Panc1 (cell line): ENCODE measurements around the gene SLC6A6. TPM values are rescaled to one million over a fixed set of nuclear protein-coding genes. Genes with fewer than 3 reads are reported as not detected.

Experiments
- ATAC-seq: fragments of 200-7000 bp; cut with Tn5 transposase; 2 replicates; pipeline ENCODE4 v1.9.1; 2020; ENCODE audit warnings: mild to moderate bottlenecking, moderate library complexity
- BruUV-seq: library from RNA; stranded (reverse); fragments of 400-500 nt; replicated peaks from 2 replicates; lab custom pipeline; 2021; lab: Mats Ljungman, UMichigan
- CTCF ChIA-PET: fragments of 300-600 bp; sonication (Branson Sonifier 250); formaldehyde crosslinking; loops from one replicate; lab custom pipeline; 2022; ENCODE audit warnings: antibody characterized with exemption; lab: Charles Lee
- POLR2A ChIA-PET: fragments of 300-600 bp; sonication (Branson Sonifier 250); formaldehyde crosslinking; loops from one replicate; lab custom pipeline; 2022; ENCODE audit warnings: antibody characterized with exemption; lab: Charles Lee
- DNase-seq: peaks from one replicate; pipeline ENCODE4 v3.0.0-alpha.2; 2010; ENCODE audit warnings: low read depth, low spot score
- H3K27ac ChIP-seq: 2 replicates; pipeline ENCODE4 v1.5.1; 2011; ENCODE audit warnings: mild to moderate bottlenecking, low read length, inconsistent platforms
- H3K27me3 ChIP-seq: fragments of 200-500 bp; sonication (Bioruptor generic); 2 replicates; pipeline ENCODE4 v1.6.0; 2014; ENCODE audit warnings: low read length, inconsistent platforms; ENCODE audit not compliant: control insufficient read depth, insufficient read depth
- H3K36me3 ChIP-seq: fragments of 200-500 bp; sonication (Bioruptor generic); 2 replicates; pipeline ENCODE4 v1.5.1; 2014; ENCODE audit warnings: inconsistent platforms, mild to moderate bottlenecking, low read length, moderate library complexity; ENCODE audit not compliant: control insufficient read depth, insufficient read depth
- H3K4me1 ChIP-seq: 2 replicates; pipeline ENCODE4 v1.5.1; 2011; ENCODE audit warnings: inconsistent platforms, mild to moderate bottlenecking, low read length, moderate library complexity; ENCODE audit not compliant: control insufficient read depth, insufficient read depth
- H3K4me3 ChIP-seq, 2 experiments: 2 replicates each; pipeline ENCODE4 v1.5.1; 2011 to 2012; ENCODE audit warnings: low read depth in 2 of 2, low read length in 2 of 2, mild to moderate bottlenecking in 2 of 2, inconsistent platforms in 1 of 2, moderate library complexity in 1 of 2
- H3K9me3 ChIP-seq: fragments of 200-500 bp; sonication (Bioruptor generic); 2 replicates; pipeline ENCODE4 v1.5.1; 2014; ENCODE audit warnings: low read depth, mild to moderate bottlenecking, inconsistent platforms, low read length, moderate library complexity; ENCODE audit not compliant: control insufficient read depth, insufficient read depth
- POLR2AphosphoS5 ChIP-seq: IDR thresholded peaks from 2 replicates; pipeline ENCODE4 v1.6.1; 2012; ENCODE audit warnings: mild to moderate bottlenecking, low read depth, low read length, moderate library complexity
- SIN3A ChIP-seq: IDR thresholded peaks from 2 replicates; pipeline ENCODE4 v1.6.1; 2012; ENCODE audit warnings: low read depth, mild to moderate bottlenecking, low read length, moderate library complexity, borderline replicate concordance; ENCODE audit not compliant: insufficient read depth
- TCF7L2 ChIP-seq: IDR thresholded peaks from 2 replicates; pipeline ENCODE4 v1.6.1; 2011; ENCODE audit warnings: mild to moderate bottlenecking, low read depth, low read length, inconsistent platforms
- in situ Hi-C: cut with HindIII; loops from 2 replicates; pipeline ENCODE4 v1.10.0; 2016; ENCODE audit warnings: low sequenced_read_pairs, low pct_unique_long_range_greater_than_20kb
- intact Hi-C: fragments of 100-400 bp; cut with micrococcal nuclease; formaldehyde crosslinking; loops from one replicate; pipeline ENCODE4 v1.10.0; 2022; ENCODE audit not compliant: unreplicated experiment
- total RNA-seq: library from RNA; stranded (reverse); gene quantifications from one replicate; pipeline ENCODE4 v1.2.1, GENCODE V29; 2021; ENCODE audit not compliant: unreplicated experiment
- TF ChIP-seq, protein P1 (sequence below), 2 experiments: IDR thresholded peaks; 2 replicates each; pipeline ENCODE4 v1.6.1; 2011 to 2012; ENCODE audit warnings: low read depth in 2 of 2, control low read depth in 1 of 2, low read length in 1 of 2, mild to moderate bottlenecking in 1 of 2, moderate library complexity in 1 of 2; ENCODE audit not compliant: insufficient read depth in 1 of 2
- TF ChIP-seq, protein P2 (sequence below): fragments of 450-650 bp; IDR thresholded peaks from 2 replicates; pipeline ENCODE4 v1.5.1; 2017; ENCODE audit warnings: mild to moderate bottlenecking

The SLC6A6 gene
- total RNA-seq, 1 experiment from 2014 or later, result 61.0 TPM

DNA sequence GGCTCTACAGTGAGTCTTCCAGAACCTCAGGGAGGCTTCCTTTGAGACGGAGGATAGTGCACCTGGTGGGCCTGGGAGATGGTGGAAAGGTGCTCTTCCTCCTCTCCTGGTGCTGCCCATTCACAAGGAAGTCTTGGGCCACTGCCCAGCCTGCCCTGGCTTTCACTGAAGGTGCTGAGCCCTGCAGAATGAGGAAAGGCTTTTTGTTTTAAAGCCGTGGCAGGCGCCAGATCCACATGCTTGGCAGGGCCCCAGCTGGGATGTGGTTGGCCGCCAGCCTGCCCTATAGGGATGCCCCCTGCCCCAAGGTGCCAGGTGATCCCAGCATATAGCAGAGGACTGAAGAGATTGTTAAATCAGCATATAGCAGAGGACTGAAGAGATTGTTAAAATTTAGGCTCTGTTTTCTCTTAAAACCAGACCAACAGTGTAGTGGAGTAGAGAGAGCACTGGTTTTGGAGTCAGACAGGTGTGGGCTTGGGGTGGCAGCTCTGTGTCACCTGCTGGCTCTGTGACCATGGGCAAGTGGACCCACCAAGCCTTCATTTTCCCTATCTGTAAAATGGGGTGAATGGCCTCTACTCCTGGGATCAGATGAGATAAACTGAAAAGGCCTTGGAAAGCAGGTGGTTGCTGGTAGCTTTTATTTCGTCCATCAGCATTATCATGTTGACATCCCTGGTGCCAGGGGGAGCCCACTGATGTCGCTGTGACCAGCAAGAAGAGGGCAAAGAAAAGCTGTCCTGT, 53.3 kb downstream of the SLC6A6 start:
- peaks cover 84% of the 10 kb centered on the region for H3K4me1 ChIP-seq
- TF ChIP-seq TCF7L2, result no peak
- TF ChIP-seq, protein P1, sequence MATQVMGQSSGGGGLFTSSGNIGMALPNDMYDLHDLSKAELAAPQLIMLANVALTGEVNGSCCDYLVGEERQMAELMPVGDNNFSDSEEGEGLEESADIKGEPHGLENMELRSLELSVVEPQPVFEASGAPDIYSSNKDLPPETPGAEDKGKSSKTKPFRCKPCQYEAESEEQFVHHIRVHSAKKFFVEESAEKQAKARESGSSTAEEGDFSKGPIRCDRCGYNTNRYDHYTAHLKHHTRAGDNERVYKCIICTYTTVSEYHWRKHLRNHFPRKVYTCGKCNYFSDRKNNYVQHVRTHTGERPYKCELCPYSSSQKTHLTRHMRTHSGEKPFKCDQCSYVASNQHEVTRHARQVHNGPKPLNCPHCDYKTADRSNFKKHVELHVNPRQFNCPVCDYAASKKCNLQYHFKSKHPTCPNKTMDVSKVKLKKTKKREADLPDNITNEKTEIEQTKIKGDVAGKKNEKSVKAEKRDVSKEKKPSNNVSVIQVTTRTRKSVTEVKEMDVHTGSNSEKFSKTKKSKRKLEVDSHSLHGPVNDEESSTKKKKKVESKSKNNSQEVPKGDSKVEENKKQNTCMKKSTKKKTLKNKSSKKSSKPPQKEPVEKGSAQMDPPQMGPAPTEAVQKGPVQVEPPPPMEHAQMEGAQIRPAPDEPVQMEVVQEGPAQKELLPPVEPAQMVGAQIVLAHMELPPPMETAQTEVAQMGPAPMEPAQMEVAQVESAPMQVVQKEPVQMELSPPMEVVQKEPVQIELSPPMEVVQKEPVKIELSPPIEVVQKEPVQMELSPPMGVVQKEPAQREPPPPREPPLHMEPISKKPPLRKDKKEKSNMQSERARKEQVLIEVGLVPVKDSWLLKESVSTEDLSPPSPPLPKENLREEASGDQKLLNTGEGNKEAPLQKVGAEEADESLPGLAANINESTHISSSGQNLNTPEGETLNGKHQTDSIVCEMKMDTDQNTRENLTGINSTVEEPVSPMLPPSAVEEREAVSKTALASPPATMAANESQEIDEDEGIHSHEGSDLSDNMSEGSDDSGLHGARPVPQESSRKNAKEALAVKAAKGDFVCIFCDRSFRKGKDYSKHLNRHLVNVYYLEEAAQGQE (IDR thresholded peaks at IDR 0.05; ENCODE audit: insufficient read depth in 1 of 2, low read depth in 2 of 2, low read length in 1 of 2), result no peak
- TF ChIP-seq SIN3A, result no peak
- TF ChIP-seq, protein P2, sequence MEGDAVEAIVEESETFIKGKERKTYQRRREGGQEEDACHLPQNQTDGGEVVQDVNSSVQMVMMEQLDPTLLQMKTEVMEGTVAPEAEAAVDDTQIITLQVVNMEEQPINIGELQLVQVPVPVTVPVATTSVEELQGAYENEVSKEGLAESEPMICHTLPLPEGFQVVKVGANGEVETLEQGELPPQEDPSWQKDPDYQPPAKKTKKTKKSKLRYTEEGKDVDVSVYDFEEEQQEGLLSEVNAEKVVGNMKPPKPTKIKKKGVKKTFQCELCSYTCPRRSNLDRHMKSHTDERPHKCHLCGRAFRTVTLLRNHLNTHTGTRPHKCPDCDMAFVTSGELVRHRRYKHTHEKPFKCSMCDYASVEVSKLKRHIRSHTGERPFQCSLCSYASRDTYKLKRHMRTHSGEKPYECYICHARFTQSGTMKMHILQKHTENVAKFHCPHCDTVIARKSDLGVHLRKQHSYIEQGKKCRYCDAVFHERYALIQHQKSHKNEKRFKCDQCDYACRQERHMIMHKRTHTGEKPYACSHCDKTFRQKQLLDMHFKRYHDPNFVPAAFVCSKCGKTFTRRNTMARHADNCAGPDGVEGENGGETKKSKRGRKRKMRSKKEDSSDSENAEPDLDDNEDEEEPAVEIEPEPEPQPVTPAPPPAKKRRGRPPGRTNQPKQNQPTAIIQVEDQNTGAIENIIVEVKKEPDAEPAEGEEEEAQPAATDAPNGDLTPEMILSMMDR, result no peak
- TF ChIP-seq POLR2AphosphoS5, result no peak
- H3K9me3 ChIP-seq, result no peaks in the 10 kb centered on the region
- H3K27ac ChIP-seq, result peak overlapping the region; percentile 54
- no peaks in the 10 kb centered on the region; the same call in 1 of the 2 replicates for H3K36me3 ChIP-seq
- ChIA-PET POLR2A (no interaction called here), CTCF (no interaction called here)
- ATAC-seq (no peak), DNase-seq (no peak)
- no peak overlapping the region for H3K4me3 ChIP-seq
- in situ Hi-C loops (no loop called here), intact Hi-C loops (loop anchor here (10.0 kb wide), 1 partner anchor 51 kb away; the partner anchor contains the start of gene SLC6A6)
- no peaks in the 10 kb centered on the region for H3K27me3 ChIP-seq
- no TSS peak for BruUV-seq

DNA sequence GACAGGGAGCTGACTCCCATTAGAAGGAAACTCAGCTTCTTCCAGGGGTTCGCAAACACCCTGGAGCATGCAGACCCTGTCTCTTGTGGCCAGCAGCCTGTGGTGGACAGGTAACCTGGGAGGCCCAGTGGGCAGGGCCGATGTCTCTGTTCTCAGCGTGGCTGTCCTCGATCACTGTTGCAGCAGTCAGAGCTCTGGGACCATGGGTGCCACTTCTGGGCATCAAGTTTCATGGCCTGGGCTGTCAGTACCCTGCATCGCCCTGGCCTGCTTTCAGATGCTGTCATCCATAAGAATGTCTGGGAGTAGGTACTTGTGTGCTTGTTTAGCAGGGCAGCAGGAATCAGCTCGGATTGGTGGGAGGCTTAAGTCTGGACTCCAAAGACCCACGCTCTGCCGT, 54.4 kb downstream of the SLC6A6 start:
- H3K27me3 ChIP-seq, result no peaks in the 10 kb centered on the region
- H3K4me1 ChIP-seq, result peaks cover 91% of the 10 kb centered on the region
- ChIA-PET CTCF (no interaction called here), POLR2A (no interaction called here)
- no peak for ATAC-seq
- no peaks in the 10 kb centered on the region for H3K9me3 ChIP-seq
- no peaks in the 10 kb centered on the region for H3K36me3 ChIP-seq
- in situ Hi-C loops (no loop called here), intact Hi-C loops (loop anchor here (10.0 kb wide), 1 partner anchor 52 kb away; the partner anchor contains the start of gene SLC6A6)
- no peak overlapping the region for H3K4me3 ChIP-seq
- TF ChIP-seq, protein P1 (IDR thresholded peaks at IDR 0.05; ENCODE audit: insufficient read depth in 1 of 2, low read depth in 2 of 2, low read length in 1 of 2), result no peak
- no peak for TF ChIP-seq POLR2AphosphoS5
- TF ChIP-seq SIN3A, result no peak
- TF ChIP-seq TCF7L2, result no peak
- TF ChIP-seq, protein P2, result no peak
- peak overlapping the region; percentile 34; the same call in 1 of the 2 replicates for H3K27ac ChIP-seq
- no TSS peak for BruUV-seq
- DNase-seq, result no peak
